Stimulated activated CD4-positive, alpha-beta T cell treated with anti-CD3 and anti-CD28 coated beads, Interleukin-1b, Interleukin-23, amount 100 ng/mL, for 1 hour (primary cell): ENCODE measurements around the gene TBL1X.

Experiments
- DNase-seq, 2 donors: peaks; one replicate each; pipeline ENCODE4 v3.0.0-alpha.2; 2020; ENCODE audit warnings: low read depth in 2 of 2

Gene TBL1X

DNA sequence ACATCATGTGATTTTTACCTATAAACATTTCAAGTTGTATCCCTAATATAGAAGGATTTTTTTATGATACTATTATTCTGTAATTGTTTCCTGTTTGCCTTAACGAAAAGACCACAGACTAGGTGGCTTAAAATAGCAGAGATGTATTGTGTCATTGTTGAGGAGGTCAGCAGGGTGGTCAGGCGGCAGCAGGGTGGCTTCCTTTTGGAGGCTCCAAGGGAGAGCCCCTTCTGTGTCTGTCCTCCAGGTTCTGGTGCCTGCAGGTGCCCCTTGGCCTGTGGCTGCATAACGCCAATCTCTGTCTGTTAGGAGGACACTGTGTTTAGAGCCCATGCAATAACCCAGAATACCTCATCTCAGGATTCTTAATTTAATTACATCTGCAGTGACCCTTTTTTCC is 118.1 kb downstream of the TBL1X start:
- no peak for DNase-seq

DNA sequence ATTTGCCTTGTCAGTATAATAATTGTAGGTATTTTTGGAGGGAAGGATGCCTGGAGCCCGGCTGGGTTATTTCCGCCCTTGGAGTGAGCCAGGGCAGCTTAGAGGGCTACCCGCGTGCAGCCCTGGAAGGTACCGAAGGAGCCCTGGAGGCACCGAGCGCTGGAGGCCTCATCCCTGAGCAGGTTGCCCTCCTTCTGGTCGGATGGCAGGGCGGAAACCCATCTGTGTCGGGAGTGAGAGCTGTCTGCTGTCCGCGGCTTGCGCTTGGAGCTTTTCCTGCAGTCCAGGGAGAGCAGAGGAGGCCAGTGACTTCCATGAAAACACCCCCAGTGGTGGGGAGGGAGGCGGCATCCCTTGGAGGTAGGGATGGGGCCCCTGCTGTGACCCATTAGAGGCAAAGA is 122.1 kb downstream of the TBL1X start:
- no peak for DNase-seq

GRCh38 chrX:9587642-9588041 is 122.8 kb downstream of the TBL1X start:
- no peak for DNase-seq

DNA sequence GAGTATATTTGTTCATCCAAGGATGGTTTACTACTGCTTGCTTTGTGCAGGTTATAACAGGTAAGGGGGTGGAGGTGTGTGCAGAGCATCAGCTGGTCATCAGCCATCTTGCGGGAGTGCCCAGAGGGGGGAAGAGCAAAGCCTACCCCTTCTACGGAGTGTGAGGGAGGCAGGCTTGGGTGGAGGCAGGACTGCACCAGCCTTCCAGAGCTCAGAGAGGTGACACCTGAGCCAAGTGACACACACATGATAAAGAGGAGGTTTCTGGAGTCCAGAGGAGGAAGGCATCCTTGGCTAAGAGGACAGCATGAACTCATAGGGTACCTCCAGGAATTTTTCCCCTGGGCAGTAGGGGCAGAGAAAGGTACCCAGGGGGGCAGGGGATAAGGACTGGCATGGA is 126.6 kb downstream of the TBL1X start:
- DNase-seq = no peak

DNA sequence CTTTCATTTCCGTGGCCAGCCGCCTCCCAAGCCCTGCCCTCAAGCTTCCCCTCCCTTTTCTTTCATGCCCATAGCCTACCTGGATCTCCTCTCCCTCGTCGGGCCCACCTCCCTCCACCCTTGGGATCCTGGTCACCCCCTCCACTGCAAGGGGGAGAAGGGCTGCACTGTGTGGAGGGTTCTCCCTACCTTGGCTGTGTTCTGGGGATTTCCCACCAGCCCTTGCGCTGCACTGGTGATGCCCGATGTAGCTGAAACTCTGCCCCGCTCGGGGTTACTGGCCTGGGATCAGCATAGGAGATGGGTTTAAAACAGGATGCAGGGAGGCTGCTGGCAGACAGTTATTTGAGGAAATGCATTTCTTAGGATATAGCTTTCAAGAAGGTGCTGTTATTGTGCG is 128.9 kb downstream of the TBL1X start:
- DNase-seq = no peak

GRCh38 chrX:9595174-9595573 is 130.3 kb downstream of the TBL1X start:
- no peak for DNase-seq

DNA sequence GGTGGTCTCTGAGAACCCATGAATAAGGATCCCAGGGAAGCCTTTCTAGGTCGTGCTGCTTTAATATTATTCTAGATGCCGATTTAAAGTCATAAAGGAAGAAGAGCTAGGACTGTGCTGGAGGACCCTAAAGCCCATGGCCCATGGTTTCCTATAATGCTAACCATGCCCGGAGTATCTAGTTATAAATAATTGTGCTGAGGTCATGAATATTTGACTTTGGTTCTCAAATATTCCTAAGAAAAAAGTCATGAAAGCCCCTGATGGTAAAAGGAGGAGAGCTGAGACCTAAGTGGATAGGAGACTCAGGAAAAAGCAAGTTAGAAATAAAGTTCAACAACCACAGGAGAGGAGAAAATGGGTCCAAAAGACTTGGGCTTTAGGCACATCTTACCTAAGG is 132.0 kb downstream of the TBL1X start:
- no peak for DNase-seq

DNA sequence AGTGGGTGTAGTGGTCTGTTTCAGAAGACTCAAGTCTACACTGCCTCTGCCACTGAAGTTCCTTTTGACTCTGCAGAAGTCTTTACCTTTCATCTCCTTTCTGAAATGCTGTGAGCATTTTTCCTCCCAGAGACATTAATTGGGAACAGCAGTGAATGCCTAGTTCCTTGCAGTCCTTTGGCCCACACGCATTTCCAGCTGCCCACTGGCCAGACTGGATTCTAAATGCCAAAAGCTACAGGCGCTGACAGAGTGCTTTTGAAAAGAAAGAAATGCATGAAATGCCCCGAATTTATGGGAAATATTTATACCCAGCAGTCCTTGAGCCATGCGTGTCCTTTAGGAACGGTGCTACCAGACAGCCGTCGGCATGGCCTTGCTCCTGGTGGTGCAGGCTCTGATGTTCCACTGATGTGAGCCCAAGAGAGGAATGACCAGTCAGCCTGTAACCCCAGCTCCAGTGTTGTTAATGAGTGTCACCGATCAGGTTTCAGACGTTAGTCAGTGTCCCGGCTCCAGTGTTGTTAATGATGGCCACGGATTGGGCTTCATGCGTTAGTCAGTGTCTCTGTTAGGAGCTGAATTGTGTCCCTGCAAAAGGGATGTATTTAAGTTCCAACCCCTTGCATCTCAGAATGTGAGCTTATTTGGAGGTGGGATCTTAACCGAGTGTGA is 132.6 kb downstream of the TBL1X start:
- no peak for DNase-seq

- DNase-seq = no peak
Measured at GRCh38 chrX:9598344-9598743, 133.5 kb downstream of the TBL1X start.

DNA sequence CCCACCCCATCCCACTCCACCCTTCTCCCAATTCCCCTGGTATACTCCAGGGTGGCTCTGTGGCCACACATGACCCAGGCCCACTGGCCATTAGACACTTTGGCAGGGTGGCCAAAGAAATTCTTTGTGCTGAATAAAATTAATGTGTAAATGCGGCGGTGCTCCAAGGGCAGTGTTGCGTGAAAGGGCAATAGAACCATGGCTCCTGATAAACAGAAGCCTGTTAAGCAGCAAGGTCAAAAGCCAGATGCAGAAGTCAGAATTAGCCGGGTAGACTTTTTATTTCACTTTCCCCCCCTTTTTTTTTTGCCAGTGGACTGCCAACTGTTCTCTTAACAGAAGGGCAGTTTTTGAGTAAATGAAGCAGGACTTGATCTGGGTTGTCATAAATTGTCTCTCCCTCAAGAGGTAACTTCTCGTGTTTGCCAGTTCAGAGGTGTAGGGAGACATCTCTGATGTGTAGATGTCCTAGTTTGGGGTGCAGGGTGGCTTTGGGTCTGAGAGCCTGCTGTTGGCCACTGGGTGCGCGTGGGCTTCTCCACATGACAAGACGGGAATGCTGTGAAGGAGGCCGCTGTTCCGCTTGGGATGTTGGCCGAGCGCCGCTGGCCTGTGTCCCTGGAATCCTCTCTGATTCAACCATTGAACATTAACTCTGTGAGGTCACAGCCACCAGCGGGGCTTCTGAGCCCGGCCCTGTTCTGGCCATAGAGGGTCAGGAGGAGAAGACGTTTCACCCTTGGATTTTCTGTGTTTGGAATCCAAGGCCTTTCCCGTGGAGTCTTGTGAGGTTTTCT is 139.5 kb downstream of the TBL1X start:
- no peak for DNase-seq

DNA sequence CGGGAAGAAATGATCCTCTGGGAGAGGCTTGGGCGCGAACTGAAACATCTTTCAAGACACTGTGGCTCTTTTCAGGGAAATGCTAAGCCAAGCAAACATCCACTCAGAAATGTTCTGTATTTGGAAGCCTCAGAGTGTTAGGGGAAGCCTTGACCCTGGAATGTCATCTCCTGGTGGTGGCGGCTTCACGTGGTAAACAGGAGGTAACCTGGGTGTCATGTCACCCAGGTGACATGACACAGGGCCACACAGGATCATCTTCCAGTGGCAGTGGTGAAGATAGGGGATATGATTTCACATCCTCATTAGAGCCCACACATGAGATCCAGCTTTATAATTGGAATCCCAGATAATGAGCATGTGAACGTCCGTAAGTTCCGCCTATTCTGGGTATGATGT is 140.0 kb downstream of the TBL1X start:
- no peak for DNase-seq

GRCh38 chrX:9605484-9605883 is 140.6 kb downstream of the TBL1X start:
- no peak for DNase-seq

DNA sequence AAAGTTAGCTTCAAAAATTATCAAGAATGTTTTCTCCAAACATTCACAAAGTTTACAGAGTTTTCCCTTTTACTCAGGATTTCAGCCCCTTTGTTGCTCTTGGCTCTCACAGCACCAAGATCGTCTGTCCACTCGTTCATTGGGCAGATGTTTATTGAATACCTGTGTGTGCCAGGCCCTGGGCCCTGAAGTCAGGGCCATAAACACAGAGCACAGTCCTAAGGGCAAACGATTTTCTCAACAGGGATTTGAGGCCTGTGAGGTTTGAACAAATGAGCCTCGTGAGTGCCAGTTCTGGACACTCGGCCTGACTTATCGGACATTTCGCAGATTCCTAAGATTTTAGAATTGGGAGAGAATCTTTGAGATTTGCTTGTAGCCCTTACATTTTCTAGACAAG is 142.1 kb downstream of the TBL1X start:
- DNase-seq = no peak

GRCh38 chrX:9609499-9609898 is 144.6 kb downstream of the TBL1X start:
- no peak for DNase-seq

DNA sequence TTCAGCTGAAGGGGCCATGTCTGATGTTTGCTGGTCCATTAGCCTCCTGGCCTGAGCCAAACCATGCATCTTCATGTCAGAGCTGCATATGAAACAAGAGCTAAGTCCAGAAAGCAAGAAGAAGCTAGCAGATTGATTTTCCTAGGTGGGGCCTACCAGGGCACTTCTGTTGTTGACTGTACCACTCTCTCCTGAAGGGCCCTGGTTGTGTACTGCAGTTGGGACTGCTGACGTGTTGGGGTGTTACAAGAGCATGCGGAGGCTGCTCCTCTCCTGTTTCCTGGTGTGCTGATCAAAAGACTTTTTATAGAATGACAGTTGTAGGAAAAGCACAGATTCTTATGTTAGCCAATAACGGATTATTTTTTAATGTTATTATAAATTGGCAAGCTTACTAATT is 145.1 kb downstream of the TBL1X start:
- DNase-seq = no peak

DNA sequence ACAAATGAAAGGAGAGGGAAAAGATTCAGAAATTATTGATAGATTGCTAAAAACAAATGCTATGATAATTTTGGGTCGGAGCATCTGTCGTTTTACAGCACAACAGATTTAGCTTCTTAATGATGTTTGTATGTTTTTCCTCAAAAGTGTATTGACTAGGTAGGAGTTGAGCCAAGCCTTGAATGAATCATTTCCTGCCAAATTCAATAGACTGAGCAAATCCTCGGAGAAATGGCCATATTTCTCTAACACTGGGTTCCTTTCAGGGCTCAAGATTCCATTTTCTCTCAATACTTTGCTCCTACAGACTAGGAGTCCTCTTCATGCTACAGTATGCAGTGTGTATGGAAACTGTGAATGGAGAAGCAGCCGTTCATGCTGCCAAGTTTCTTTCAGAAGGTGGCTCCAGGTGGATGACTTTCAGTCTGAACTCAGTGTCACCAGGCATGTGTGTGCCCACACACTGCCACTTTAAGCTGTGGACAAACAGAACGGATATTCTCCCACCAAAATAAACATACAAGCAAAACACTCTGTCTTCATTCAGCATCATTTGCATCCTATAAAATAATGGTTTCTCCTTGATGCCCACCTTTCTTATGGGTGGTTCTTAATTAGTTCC is 146.0 kb downstream of the TBL1X start:
- DNase-seq = no peak

- no peak for DNase-seq
Measured at GRCh38 chrX:9611436-9612145, 146.7 kb downstream of the TBL1X start.

- DNase-seq = no peak
Measured at GRCh38 chrX:9612146-9612505, 147.3 kb downstream of the TBL1X start.

DNA sequence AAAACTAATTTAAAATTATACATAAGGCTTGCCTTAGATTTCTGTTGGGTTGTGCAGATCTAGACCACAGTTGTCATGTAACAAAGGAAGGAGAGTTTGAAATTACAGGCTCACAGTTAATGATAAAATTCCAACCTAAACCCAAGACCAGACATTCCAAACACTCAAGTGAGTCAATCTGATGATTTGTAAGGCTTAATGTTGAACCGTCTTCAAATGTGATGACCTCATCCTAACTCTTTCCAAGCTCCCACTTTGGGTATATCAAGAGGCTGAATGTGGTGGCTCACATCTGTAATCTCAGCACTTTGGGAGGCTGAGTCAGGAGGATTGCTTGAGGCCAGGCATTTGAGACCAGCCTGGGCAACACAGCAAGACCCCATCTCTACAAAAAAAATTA is 149.2 kb downstream of the TBL1X start:
- DNase-seq = no peak

GRCh38 chrX:9619133-9619532 is 154.3 kb downstream of the TBL1X start:
- no peak for DNase-seq

DNA sequence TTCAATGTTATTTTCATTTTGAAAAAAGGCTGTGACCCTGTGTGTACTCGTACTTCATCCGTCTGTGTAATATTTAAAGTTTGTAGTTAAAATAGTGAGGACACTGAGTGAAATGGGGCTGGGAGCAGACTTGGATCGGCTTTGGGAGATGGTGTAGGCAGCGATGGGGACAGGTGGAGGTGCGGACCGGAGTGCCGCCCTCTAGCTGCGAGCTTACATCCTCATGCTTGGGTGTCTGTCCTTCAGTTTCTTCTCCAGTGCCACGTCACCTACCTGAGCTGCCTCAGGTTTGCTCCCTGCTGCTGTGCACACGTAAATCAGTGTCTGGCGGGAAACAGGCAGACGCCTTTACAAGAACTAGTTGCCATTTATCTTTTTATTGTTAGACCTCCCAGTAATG is 154.7 kb downstream of the TBL1X start:
- DNase-seq = no peak

DNA sequence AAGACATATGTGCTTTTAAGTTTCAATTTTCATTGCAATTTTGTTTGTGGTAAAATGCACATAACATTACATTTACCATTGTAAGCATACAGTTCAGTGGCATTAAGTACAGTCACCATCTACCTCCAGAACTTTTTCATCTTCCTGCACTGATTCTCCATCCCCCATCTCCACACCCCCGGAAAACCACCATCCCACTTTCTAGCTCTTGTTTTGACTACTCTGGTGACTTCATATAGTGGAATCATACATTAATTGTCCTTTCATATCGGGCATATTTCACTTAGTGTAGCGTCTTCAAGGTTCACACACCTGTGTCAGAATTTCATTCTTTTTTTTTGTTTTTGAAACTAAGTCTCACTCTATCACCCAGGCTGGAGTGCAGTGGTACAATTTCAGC is 157.3 kb downstream of the TBL1X start:
- DNase-seq = no peak

DNA sequence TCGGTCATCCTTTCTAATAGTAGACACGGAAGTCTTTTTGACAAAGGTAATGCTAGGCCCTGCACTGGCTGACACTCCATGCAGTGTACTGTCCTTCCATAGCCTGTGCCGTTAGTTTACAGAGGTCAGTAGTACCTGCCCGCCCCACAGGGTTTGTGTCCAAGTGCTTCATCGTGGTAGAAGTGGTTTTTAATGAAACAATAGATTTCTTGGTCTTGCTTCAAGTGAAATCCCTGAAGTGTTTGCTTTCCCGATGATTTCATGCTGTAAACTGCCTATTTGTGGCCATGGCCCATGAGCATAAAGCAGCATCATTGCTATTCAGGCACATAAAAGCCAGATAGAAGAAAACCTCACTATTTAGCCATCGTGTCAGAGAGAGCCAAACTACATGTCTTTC is 161.5 kb downstream of the TBL1X start:
- DNase-seq = no peak
